K562 (cell line): ENCODE data around the gene FSTL4. TPM values are rescaled to one million over a fixed set of nuclear protein-coding genes. Genes with fewer than 3 reads are reported as not detected.

Experiments used
- ATAC-seq: fragments of 200-7000 bp; cut with Tn5 transposase; 3 replicates; pipeline ENCODE4 v1.9.1; 2020; ENCODE audit warnings: moderate library complexity
- BruUV-seq: library from RNA; stranded (reverse); fragments of 400-500 nt; replicated peaks from 2 replicates; lab custom pipeline; 2021; lab: Mats Ljungman, UMichigan
- CTCF ChIA-PET: fragments of 300-600 bp; formaldehyde crosslinking; extraction: SDS; loops from one replicate; lab custom pipeline; 2021; ENCODE audit warnings: low intra/inter-chr PET ratio; lab: Yijun Ruan, JAX
- POLR2A ChIA-PET: fragments of 300-600, 350-650 bp; sonication (Branson Sonifier 250); formaldehyde crosslinking; extraction: SDS; loops from one replicate; lab custom pipeline; 2021; ENCODE audit warnings: antibody characterized with exemption, inconsistent platforms; lab: Yijun Ruan, JAX
- DNase-seq, 4 experiments: peaks; one replicate each; pipeline versions ENCODE4 v3.0.0 to v3.0.0-alpha.2; 2011 to 2018; ENCODE audit warnings: low spot score in 3 of 4, mixed read lengths in 3 of 4; ENCODE audit errors: extremely low read depth in 1 of 4
- FAIRE-seq: peaks from 2 replicates; lab custom pipeline; 2011; peaks lifted over from hg19 to GRCh38; lab: Jason Lieb, UNC
- H2AFZ ChIP-seq: 2 replicates; pipeline ENCODE4 v1.6.0; 2011; ENCODE audit warnings: low read depth, low read length, control low read depth, inconsistent platforms
- H3K27ac ChIP-seq: fragments of 200-600 bp; 3 replicates; pipeline ENCODE4 v1.8.0; 2011; ENCODE audit warnings: low read depth, mild to moderate bottlenecking, control low read depth, inconsistent platforms, low read length, moderate library complexity, mixed read lengths; ENCODE audit errors: extremely low read depth
- H3K27me3 ChIP-seq, 2 experiments: fragments of 300-600 bp in 1 of 2; 2 replicates in 1 of 2; 3 replicates in 1 of 2; pipeline versions ENCODE4 v1.6.0 to v1.8.0; 2011; ENCODE audit warnings: inconsistent platforms in 2 of 2, low read length in 2 of 2, mild to moderate bottlenecking in 1 of 2, mixed read lengths in 1 of 2, moderate library complexity in 1 of 2; ENCODE audit not compliant: control insufficient read depth in 2 of 2, insufficient read depth in 2 of 2
- H3K36me3 ChIP-seq: fragments of 300-600 bp; 3 replicates; pipeline ENCODE4 v1.8.0; 2011; ENCODE audit warnings: mild to moderate bottlenecking, low read length, inconsistent platforms; ENCODE audit not compliant: control insufficient read depth, insufficient read depth
- H3K4me1 ChIP-seq, 2 experiments: fragments of 200-600 bp in 1 of 2; replicated peaks in 1 of 2; 2 replicates in 1 of 2; 3 replicates in 1 of 2; pipeline versions ENCODE4 v1.5.1 to v1.8.0; 2011; ENCODE audit warnings: inconsistent platforms in 2 of 2, low read length in 2 of 2, mild to moderate bottlenecking in 1 of 2, mixed read lengths in 1 of 2, moderate library complexity in 1 of 2; ENCODE audit not compliant: control insufficient read depth in 2 of 2, insufficient read depth in 2 of 2
- H3K4me2 ChIP-seq: 2 replicates; pipeline ENCODE4 v1.6.1; 2011; ENCODE audit warnings: low read length, control low read depth, inconsistent platforms, mixed read lengths; ENCODE audit not compliant: insufficient read depth
- H3K4me3 ChIP-seq: fragments of 200-600 bp; sonication (generic), shearing (Covaris generic); 2 replicates; pipeline ENCODE4 v1.5.1; 2016; ENCODE audit warnings: control low read depth, inconsistent platforms
- H3K79me2 ChIP-seq: fragments of 200-600 bp; 3 replicates; pipeline ENCODE4 v1.8.0; 2011; ENCODE audit warnings: low read length, inconsistent platforms; ENCODE audit not compliant: control insufficient read depth, insufficient read depth
- H3K9ac ChIP-seq, 2 experiments: 2 replicates each; pipeline versions ENCODE4 v1.6.0 to v1.6.1; 2011; ENCODE audit warnings: low read depth in 2 of 2, low read length in 2 of 2, control low read depth in 1 of 2, inconsistent platforms in 1 of 2, mild to moderate bottlenecking in 1 of 2, mixed read lengths in 1 of 2; ENCODE audit not compliant: insufficient read depth in 1 of 2
- H3K9me1 ChIP-seq: one replicate; pipeline ENCODE4 v1.6.0; 2011; ENCODE audit warnings: inconsistent platforms, mild to moderate bottlenecking, low read length, moderate library complexity; ENCODE audit not compliant: control insufficient read depth, insufficient read depth
- H3K9me3 ChIP-seq: replicated peaks from 2 replicates; pipeline ENCODE4 v1.5.1; 2011; ENCODE audit warnings: low read depth, low read length, inconsistent platforms; ENCODE audit not compliant: control insufficient read depth, insufficient read depth
- H4K20me1 ChIP-seq: replicated peaks from 2 replicates; pipeline ENCODE4 v1.6.1; 2011; ENCODE audit warnings: low read length, inconsistent platforms, mixed read lengths; ENCODE audit not compliant: control insufficient read depth, insufficient read depth
- KLF16 ChIP-seq: IDR thresholded peaks from 2 replicates; pipeline ENCODE4 v1.6.1; 2016; ENCODE audit warnings: antibody characterized with exemption
- NFIC ChIP-seq: fragments of 450-650 bp; IDR thresholded peaks from 2 replicates; pipeline ENCODE4 v1.6.1; 2017; ENCODE audit warnings: mild to moderate bottlenecking, inconsistent platforms
- XRCC5 ChIP-seq: fragments of 200-400 bp; formaldehyde crosslinking; IDR thresholded peaks from 2 replicates; pipeline ENCODE4 v1.6.1; 2017; ENCODE audit warnings: low read depth, mild to moderate bottlenecking, low read length
- ZFP36 ChIP-seq: fragments of 150-350 bp; IDR thresholded peaks from 2 replicates; pipeline ENCODE4 v1.6.1; 2018; ENCODE audit warnings: low read length, low read depth; ENCODE audit not compliant: partially characterized antibody
- ZNF75A ChIP-seq: fragments of 450-650 bp; formaldehyde crosslinking; IDR thresholded peaks from 2 replicates; pipeline ENCODE4 v1.4.0; 2020; ENCODE audit warnings: mild to moderate bottlenecking
- WGBS: fragments of 100-300 bp; shearing (Covaris generic); methylation state at CpG from one replicate; pipeline ENCODE4 v1.1.6; 2016; ENCODE audit warnings: low coverage, mixed read lengths; ENCODE audit not compliant: insufficient coverage; ENCODE audit errors: missing lambda C conversion rate; 5-methylcytosine and 5-hydroxymethylcytosine counted together
- in situ Hi-C: fragments of 300-500 bp; cut with MboI; formaldehyde crosslinking; loops from 4 replicates; pipeline ENCODE4 v1.15.0; 2018; ENCODE audit warnings: inconsistent platforms, mixed read lengths
- intact Hi-C: fragments of 100-400 bp; cut with micrococcal nuclease; formaldehyde crosslinking; loops from 2 replicates; pipeline ENCODE4 v1.14.2; 2022
- polyA plus RNA-seq, 8 experiments: library from polyadenylated mRNA; depleted of rRNA in 4 of 8; stranded (reverse) in 5 of 8; unstranded in 3 of 8; fragments of >200 nt; fragmentation: Nextera tagmentation in 2 of 8; fragmentation: Illumina TruSeq in 1 of 8; extraction: Ambion mirVana in 2 of 8; extraction: Trizol in 1 of 8; gene quantifications; 2 replicates each; pipeline versions ENCODE4 v1.2.1 to v1.2.3, GENCODE V29; 2011 to 2014; ENCODE audit warnings: inconsistent platforms in 1 of 8, missing spikeins in 1 of 8
- total RNA-seq, 7 experiments: library from RNA; depleted of rRNA in 6 of 7; stranded (reverse); fragments of >200 nt in 6 of 7; fragmentation: Illumina TruSeq in 2 of 7; extraction: Trizol in 2 of 7; gene quantifications; 2 replicates each; pipeline versions ENCODE4 v1.2.1 to v1.2.3, GENCODE V29; 2011 to 2021; ENCODE audit warnings: low replicate concordance in 1 of 7
- TF ChIP-seq, protein P1 (sequence below): fragments of 450-650 bp; IDR thresholded peaks from 2 replicates; pipeline ENCODE4 v1.7.0; 2016; ENCODE audit warnings: borderline replicate concordance
- TF ChIP-seq, protein P2 (sequence below): fragments of 250-450 bp; sonication (Bioruptor Pico); IDR thresholded peaks from 2 replicates; pipeline ENCODE4 v1.8.0; 2022; ENCODE audit warnings: inconsistent platforms, mild to moderate bottlenecking, moderate library complexity, borderline replicate concordance

The FSTL4 gene
- total and polyA plus RNA-seq, 9 of the 15 experiments (the other 6 are each of a cell fraction or from before 2014, with no cell fraction given): 0.08 to 0.18 (median 0.10) TPM; not detected in 5

DNA sequence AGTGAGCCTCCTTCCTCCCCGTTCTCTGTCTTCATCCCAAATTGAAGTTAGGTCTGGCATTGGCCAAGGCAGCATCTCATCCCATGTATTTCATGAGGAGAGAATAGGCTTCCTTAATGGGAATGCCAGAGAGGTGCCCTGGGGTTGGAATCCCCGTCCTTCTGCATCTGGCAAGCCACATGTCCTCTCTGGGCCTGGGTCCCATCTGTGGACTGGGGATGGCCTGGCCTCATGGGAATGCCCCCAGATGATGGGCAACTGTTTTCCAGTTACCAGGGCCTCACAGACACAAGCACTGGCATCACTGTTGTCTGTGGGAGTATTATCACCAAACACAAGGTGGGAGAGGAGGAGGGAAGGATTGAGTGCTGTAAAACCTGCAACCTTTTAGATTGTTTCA lies 153.9 kb downstream of the FSTL4 start (continued):
- TF ChIP-seq, protein P1, sequence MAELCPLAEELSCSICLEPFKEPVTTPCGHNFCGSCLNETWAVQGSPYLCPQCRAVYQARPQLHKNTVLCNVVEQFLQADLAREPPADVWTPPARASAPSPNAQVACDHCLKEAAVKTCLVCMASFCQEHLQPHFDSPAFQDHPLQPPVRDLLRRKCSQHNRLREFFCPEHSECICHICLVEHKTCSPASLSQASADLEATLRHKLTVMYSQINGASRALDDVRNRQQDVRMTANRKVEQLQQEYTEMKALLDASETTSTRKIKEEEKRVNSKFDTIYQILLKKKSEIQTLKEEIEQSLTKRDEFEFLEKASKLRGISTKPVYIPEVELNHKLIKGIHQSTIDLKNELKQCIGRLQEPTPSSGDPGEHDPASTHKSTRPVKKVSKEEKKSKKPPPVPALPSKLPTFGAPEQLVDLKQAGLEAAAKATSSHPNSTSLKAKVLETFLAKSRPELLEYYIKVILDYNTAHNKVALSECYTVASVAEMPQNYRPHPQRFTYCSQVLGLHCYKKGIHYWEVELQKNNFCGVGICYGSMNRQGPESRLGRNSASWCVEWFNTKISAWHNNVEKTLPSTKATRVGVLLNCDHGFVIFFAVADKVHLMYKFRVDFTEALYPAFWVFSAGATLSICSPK: no peak
- TF ChIP-seq, protein P2, sequence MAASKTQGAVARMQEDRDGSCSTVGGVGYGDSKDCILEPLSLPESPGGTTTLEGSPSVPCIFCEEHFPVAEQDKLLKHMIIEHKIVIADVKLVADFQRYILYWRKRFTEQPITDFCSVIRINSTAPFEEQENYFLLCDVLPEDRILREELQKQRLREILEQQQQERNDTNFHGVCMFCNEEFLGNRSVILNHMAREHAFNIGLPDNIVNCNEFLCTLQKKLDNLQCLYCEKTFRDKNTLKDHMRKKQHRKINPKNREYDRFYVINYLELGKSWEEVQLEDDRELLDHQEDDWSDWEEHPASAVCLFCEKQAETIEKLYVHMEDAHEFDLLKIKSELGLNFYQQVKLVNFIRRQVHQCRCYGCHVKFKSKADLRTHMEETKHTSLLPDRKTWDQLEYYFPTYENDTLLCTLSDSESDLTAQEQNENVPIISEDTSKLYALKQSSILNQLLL (CRISPR knock-in tag): no peak
- TF ChIP-seq XRCC5: no peak

DNA sequence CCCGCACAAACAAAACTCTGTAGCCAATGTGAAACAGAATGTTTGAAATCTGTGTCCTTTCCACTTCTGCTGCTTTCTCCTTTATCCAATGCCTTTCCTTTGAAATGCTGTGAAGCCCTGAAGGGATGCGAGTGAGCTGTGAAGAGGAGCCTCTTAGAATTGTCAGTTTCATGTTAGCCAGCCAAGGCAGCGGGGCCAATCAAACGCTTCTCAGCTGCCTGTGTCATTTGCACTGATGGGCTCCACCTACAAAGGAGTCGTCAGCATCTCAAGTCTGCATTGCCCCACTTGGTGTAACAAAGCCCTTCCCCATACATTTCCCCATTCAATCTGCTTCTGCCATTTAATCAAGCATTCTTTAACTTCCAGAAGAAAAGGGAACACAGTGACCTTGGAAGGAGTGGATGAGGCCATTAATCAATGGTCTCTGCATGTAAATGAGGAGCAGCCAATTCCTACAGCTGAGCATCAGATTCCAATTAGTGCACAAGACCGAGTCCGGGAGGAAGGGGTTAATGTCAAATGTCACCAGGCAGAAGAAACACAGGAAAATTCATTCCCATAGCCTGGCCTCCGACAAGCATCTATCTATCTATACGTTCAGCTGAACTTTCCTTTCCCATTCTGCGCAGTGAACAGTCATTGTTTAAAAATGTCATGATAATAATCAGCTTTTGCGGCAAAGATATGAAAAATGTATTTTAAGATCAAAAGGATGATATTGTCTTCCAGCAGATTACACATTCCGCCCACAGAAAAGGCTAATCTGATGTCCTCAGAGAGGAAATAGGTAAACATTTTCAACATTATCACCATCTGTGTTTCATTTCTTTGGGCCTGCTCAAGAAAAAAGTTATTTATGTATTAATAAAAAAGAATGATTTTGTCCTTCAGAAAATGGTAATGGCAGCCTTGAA lies 154.6 kb downstream of the FSTL4 start:
- no peak overlapping the region for H3K4me3 ChIP-seq
- BruUV-seq: no TSS peak
- no peaks in the 10 kb centered on the region for H3K36me3 ChIP-seq
- H3K9me3 ChIP-seq: no peaks in the 10 kb centered on the region
- ChIA-PET POLR2A (interaction anchor here (0.9 kb wide), 1 partner anchor 87 kb away, joined by 3 read pairs; no protein-coding TSS in a partner anchor), CTCF (no interaction called here)
- TF ChIP-seq ZFP36 (no peak), ZNF75A (CRISPR knock-in tag) (no peak), KLF16 (no peak), NFIC (no peak)
- WGBS: under 1% methylated on average over 12 of the region's 12 CpGs
- peaks cover 0 to 29% of the 10 kb centered on the region in 2 experiments; a peak in 2 of 5 replicates for H3K27me3 ChIP-seq
- H3K9me1 ChIP-seq: no peaks in the 10 kb centered on the region
- H4K20me1 ChIP-seq: no peaks in the 10 kb centered on the region
- ATAC-seq (no peak), FAIRE-seq (no peak), DNase-seq (no peak)
- no peak overlapping the region for H3K9ac ChIP-seq
- intact Hi-C loops: no loop called here
- no peaks in the 10 kb centered on the region for H3K79me2 ChIP-seq
- in situ Hi-C loops: loop anchor here (25.0 kb wide), 1 partner anchor 345 kb away; no protein-coding TSS in a partner anchor
- H3K4me1 ChIP-seq: no peaks in the 10 kb centered on the region
- no peak overlapping the region for H3K4me2 ChIP-seq
- no peak overlapping the region for H2AFZ ChIP-seq
- no peak overlapping the region for H3K27ac ChIP-seq
